GM19238 (cell line): ENCODE data around the gene TMEM81.

Experiments
- DNase-seq: peaks from one replicate; pipeline ENCODE4 v3.0.0; 2011; ENCODE audit warnings: low spot score; ENCODE audit not compliant: insufficient read length

Gene TMEM81

GRCh38 chr1:205084360-205084759, at the start of gene TMEM81:
Gene TMEM81, minus strand, starts transcription at chr1:205084460. Its CDS starts 140 bp downstream, at chr1:205084320.
- DNase-seq: no peak

DNA sequence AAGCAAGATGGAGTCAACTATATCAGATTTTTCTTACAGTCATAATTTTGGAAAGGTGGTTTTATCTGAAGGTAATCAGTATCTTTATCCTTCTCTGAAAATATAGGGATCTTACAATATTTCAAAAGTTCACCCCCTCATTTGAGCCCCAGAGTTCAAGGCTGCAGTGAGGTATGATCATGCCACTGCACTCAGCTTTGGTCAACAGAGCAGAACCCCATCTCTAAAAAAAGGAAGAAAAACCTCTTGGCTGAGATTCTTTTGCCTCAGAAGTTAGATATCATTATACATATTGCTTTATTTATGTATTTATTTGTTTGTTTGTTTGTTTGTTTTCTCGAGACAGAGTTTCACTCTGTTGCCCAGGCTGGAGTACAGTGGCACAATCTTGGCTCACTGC, 49.0 kb upstream of the TMEM81 start:
- no peak for DNase-seq

DNA sequence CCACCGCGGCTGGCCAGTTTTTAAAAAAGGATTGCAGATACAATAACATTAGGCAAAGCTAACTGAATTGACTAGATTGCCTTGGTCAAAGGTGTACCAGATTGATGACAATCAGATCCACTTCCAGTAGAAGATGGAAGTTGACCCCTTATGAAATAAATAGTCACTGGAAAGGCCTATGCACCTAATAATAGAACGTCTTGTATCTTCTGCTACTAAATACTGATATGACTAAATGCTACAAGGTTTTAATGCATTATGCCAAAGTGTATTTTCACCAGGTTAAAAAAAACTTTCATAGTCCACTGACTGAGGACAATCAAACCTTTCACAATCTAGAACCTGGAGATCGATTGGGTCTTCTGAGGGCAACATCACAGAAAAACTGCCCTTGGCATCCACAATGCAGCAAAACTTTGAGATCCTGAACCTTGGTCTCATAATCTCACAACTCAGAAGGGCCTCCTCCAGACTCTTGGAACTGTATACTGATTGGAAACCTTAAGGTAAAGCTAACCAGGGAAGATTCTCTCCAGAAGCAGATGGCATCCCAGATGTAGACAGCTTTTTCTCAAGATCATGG, 45.3 kb upstream of the TMEM81 start:
- DNase-seq: no peak

DNA sequence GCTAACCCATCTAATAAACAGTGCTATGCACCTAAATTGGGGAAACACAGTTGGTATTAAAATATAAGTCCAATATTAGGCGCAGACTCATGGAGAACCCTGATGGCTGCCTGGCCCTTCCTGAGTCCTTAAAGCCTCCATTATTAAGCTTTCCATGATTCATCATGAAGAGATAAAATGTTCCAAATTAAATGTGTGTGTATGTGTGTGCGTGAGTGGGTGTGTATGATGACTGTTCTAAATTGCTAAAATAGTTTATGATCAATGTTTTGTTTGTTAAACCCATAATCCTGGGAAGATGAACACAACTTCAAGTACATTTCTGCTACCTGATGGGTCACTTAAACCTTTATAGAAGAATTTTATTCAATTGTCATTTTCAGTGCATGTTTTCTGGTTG, 43.8 kb upstream of the TMEM81 start:
- DNase-seq: no peak

GRCh38 chr1:205127646-205128045, 43.4 kb upstream of the TMEM81 start:
- no peak for DNase-seq

DNA sequence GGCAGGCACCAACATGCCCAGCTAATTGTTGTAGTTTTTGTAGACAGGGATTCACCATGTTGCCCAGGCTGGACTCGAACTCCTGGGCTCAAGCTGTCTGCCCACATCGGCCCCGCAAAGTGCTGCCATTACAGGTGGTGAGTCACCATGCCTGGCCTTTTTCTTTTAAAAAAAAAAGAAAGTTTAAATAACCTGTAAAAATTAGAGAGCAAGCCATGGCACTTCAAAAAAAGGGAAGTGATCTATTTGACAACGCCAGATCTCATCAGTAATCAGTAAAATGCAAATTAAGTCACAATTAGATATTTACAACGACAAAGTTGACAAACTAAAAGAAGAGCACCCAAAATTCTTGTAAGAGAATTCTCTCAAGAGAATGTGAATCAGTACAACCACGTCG, 40.5 kb upstream of the TMEM81 start:
- DNase-seq: no peak

GRCh38 chr1:205122489-205122882, 38.2 kb upstream of the TMEM81 start:
- DNase-seq: no peak

DNA sequence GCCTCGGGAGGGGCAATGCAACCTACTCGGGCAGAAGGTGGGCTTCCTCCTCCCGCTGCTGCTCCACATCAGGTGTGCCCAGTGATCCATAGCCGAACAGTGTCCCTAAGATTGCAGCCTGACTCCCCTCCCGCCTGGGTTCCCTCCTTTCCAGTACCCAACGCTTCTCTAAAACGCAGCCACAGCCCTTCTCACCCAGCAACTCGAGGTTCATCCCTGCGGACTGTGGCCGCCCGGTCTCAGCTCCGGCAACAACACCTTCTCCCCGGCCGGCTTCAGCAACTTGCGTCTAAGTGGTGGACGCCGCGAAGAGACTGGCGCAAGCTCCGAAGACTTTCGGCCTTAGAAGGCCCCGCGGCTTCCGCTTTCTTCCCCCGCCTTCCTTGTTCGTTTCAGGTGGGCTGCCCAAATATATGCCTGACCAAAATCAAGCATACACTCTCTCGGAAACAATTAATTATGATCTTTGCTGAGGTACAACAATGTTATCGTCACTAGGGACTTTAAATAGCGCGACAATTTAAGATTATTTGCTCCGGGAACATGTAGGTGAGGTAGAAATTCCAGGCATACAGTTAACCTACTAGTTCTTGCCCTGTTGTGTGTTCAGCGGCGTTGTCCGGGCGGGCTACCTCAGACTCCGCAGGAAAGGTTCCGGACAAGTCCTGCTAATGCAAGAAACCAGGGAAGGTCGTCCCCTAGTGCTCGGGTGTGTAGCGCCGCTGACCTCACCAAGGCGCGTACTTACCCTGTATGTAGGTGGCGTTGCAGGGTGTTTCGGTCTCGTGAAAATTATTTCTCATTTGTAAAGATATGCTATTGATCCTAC, 37.6 kb upstream of the TMEM81 start, which contains the start of gene RBBP5:
Gene RBBP5 (minus strand): TSS at position 319 of the 829 bp plus-strand sequence. CDS start 105 bp downstream, at position 214.
- DNase-seq: peak; percentile 79

DNA sequence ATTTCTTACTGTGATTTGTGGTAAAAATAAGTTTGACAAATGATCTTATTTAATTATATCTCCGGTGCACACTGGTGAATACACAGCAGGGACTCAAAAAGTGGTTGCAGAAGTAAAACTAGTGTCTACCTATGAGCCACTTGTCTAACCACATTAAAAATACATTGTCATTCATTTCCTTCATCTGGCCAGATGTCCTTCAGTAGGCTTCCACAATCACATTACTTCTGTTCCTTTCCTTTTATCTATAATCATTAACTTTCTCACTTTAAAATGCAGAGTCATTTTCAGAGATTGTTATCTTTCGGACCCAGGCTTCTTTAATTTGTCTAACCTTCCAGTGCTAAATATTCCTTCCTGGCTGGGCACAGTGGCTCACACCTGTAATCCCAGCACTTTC, 34.5 kb upstream of the TMEM81 start:
- no peak for DNase-seq

GRCh38 chr1:205111354-205111753, 27.1 kb upstream of the TMEM81 start:
- DNase-seq: no peak

DNA sequence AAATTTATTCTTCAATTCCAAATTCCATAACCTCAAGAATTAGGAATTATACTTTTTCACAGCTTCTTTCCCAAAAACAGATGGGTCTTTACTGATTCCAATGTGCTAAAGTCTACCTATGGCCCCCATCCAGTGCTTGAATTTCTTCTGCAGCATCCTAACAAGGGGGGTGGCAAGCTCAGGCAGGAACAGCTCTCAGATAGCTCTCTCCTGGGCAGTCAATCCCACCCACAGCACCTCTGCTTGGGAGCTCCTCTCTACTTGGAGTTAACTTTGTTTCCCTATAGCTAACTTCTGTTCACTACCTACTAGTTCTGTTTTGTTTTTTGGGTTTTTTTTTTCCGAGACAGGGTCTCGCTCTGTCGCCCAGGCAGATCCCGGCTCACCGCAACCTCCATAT, 25.5 kb upstream of the TMEM81 start:
- DNase-seq: no peak

GRCh38 chr1:205109269-205109668, 25.0 kb upstream of the TMEM81 start:
- no peak for DNase-seq

GRCh38 chr1:205108464-205108863, 24.2 kb upstream of the TMEM81 start:
- DNase-seq: no peak

DNA sequence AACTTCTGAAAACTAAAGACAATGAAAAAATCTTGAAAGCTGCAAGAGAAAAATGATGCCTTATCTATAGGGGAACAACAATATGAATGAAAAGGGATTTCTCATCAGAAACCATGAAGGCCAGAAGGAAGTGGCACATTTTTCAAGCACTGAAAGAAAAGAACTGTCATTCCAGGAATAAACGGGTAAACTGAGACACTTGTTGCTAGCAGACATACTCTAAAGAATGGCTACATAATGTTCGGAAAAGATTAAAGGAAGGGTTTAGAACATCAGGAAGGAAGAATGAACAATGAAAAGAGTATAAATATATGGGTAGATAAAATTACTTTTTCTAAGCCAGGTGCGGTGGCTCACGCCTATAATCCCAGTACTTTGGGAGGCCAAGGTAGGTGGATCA, 23.1 kb upstream of the TMEM81 start:
- DNase-seq: no peak

- no peak for DNase-seq
These were observed 18.1 kb upstream of the TMEM81 start for GRCh38 chr1:205102404-205102803.

GRCh38 chr1:205098242-205098641, 14.0 kb upstream of the TMEM81 start:
- DNase-seq: no peak

GRCh38 chr1:205095422-205095821, 11.2 kb upstream of the TMEM81 start:
- DNase-seq: no peak

DNA sequence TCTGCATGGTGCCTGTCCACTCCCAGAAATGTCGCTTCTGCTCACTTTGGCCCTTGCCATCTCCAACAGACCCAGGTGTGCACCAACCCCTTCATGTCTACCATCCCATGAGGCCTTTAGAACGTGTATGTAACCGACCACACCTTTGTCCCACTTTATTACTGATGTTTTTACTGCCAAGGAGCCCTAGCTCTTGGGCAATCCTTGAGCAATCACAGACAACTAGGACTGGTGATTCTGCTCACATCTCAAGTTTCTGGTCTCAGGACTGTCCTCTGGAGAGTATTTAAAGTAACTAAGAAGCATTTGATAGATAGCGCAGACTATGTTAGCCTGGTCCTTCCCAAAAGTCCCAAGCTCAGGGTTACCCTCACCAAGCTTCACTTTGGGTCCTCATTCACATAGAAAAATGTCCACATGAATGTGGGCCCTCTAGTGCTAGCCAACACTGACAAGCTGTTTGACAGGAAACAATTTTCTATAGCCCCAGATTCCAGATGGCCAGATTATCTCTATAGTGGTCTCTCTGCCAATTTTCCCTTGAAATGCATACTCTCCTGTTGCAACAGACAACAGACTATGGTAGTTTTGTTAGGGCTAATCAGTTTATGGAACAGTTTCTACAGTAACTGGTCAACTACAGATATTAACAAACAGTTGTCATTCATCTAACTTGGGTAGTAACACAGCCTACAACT, 6.9 kb upstream of the TMEM81 start:
- DNase-seq: no peak

DNA sequence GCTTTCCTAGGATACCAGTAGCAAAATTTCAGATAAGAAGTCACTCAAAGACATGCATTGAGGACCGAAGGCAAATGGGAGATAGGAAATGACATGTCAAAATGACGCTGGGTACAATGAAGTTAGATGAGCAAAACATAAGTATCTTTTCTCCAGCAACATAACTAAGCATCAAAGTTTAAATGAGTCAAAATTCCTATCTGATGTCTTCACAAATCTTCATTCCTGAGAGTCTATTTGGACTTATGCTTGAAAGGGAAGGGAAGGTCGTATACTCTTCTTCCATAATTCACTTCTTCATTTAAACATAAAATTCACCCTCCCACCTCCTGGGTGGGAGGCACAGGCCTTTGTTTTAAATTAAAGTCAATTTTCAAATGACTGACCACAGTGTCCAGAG, 4.1 kb upstream of the TMEM81 start:
- DNase-seq: no peak

GRCh38 chr1:205082431-205082830, 1.8 kb downstream of the TMEM81 start:
- no peak for DNase-seq

DNA sequence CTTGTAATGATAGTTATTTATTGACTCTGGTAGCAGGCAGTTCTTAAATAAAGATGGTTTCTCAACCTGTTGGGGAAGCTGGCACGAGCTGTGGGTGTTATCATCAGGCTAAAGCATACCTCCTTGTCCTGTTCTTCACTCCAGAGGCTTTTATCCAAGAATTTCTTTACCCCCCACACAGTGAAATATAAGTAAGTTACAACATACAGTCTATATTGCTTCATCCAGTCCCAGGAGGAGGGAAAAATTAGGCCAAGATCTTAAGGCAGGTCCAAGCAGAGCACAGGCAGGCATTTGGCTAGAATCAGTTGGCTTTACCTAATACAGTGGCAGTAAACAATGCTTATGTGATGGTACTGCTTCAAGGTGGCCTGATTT, 6.3 kb downstream of the TMEM81 start:
- DNase-seq: no peak

- no peak for DNase-seq
These were observed 6.9 kb downstream of the TMEM81 start for GRCh38 chr1:205077158-205077933.
